Lung microvascular endothelial cell (primary cell): Measurements from ENCODE around the gene ITGAL. TPM values are rescaled to one million over a fixed set of nuclear protein-coding genes. Genes with fewer than 3 reads are reported as not detected.
A peak's percentile ranks its signal among the peaks of the same experiment; 100 is the strongest.
"Not testable (repeated sequence)": the region's sequence is repeated elsewhere in the genome, so short reads cannot be mapped to it uniquely, and the experiment has no call there.

ENCODE experiments used
- DNase-seq, 2 donors: peaks; one replicate each; pipeline versions ENCODE4 v3.0.0 to v3.0.0-alpha.2; 2010; ENCODE audit warnings: low read depth in 2 of 2
- total RNA-seq: library from RNA; depleted of rRNA; stranded (reverse); fragments of >200 nt; gene quantifications from 2 replicates; pipeline ENCODE4 v1.2.1, GENCODE V29; 2014

Gene ITGAL
- total RNA-seq, 1 donor from 2014 or later, result not detected

- DNase-seq, result peak; percentile 42 to 83
Observed at GRCh38 chr16:30491744-30492308, 19.3 kb downstream of the ITGAL start.

GRCh38 chr16:30493941-30494488, 21.5 kb downstream of the ITGAL start:
- no peak for DNase-seq

- DNase-seq, result no peak
Observed at GRCh38 chr16:30494709-30495108, 22.2 kb downstream of the ITGAL start.

- peak in 1 of 2 donors; percentile 30 for DNase-seq
Observed at GRCh38 chr16:30499284-30499683, 26.7 kb downstream of the ITGAL start.

GRCh38 chr16:30503403-30504296, 31.1 kb downstream of the ITGAL start:
- DNase-seq, result no peak

GRCh38 chr16:30509081-30509765, 36.7 kb downstream of the ITGAL start:
- no peak for DNase-seq

GRCh38 chr16:30510376-30510938, 37.9 kb downstream of the ITGAL start:
- no peak for DNase-seq

GRCh38 chr16:30511509-30511908, 39.0 kb downstream of the ITGAL start:
- DNase-seq, result no peak

GRCh38 chr16:30515275-30515674, 42.7 kb downstream of the ITGAL start:
- no peak for DNase-seq

GRCh38 chr16:30518552-30518951, 46.0 kb downstream of the ITGAL start:
- no peak for DNase-seq

GRCh38 chr16:30519120-30520049, 46.8 kb downstream of the ITGAL start:
- no peak for DNase-seq

- no peak for DNase-seq
Observed at GRCh38 chr16:30521476-30521872, 48.9 kb downstream of the ITGAL start.

GRCh38 chr16:30521873-30522641, 49.5 kb downstream of the ITGAL start:
- DNase-seq, result no peak

- not testable (repeated sequence) for DNase-seq
Observed at GRCh38 chr16:30522702-30523463, 50.3 kb downstream of the ITGAL start.

GRCh38 chr16:30523768-30524574, 51.4 kb downstream of the ITGAL start:
- DNase-seq, result no peak

- DNase-seq, result no peak
Observed at GRCh38 chr16:30524575-30525568, 52.3 kb downstream of the ITGAL start.

GRCh38 chr16:30525844-30526136, 53.2 kb downstream of the ITGAL start:
- DNase-seq, result no peak
